HAP-1 (cell line): Measurements from ENCODE around the gene SNED1.
A peak's percentile ranks its signal among the peaks of the same experiment; 100 is the strongest.
"Not testable (repeated sequence)": the region's sequence is repeated elsewhere in the genome, so short reads cannot be mapped to it uniquely, and the experiment has no call there.

Source experiments
- DNase-seq, 2 experiments: peaks; one replicate each; pipeline ENCODE4 v3.0.0-alpha.2; 2016 to 2020; ENCODE audit warnings: low spot score in 2 of 2
- H3K27me3 ChIP-seq: fragments of 250-450 bp; sonication (Bioruptor Pico); 2 replicates; pipeline ENCODE4 v1.5.1; 2020; ENCODE audit warnings: low read depth, mild to moderate bottlenecking, moderate library complexity
- H3K36me3 ChIP-seq: fragments of 250-450 bp; sonication (Bioruptor Pico); replicated peaks from 2 replicates; pipeline ENCODE4 v1.5.1; 2020; ENCODE audit warnings: mild to moderate bottlenecking
- H3K4me1 ChIP-seq: fragments of 250-450 bp; sonication (Bioruptor Pico); 2 replicates; pipeline ENCODE4 v1.5.1; 2020; ENCODE audit warnings: mild to moderate bottlenecking
- H3K4me3 ChIP-seq: fragments of 250-450 bp; sonication (Bioruptor Pico); 2 replicates; pipeline ENCODE4 v1.5.1; 2020; ENCODE audit warnings: mild to moderate bottlenecking, moderate library complexity
- H3K9me3 ChIP-seq: fragments of 250-450 bp; sonication (Bioruptor Pico); 2 replicates; pipeline ENCODE4 v1.5.1; 2020; ENCODE audit warnings: mild to moderate bottlenecking, moderate library complexity
- in situ Hi-C: fragments of 300-500 bp; cut with MboI; formaldehyde crosslinking; loops from 3 replicates; pipeline ENCODE4 v1.14.3; 2020; ENCODE audit warnings: low sequenced_read_pairs, inconsistent platforms, mixed read lengths

Gene SNED1

DNA sequence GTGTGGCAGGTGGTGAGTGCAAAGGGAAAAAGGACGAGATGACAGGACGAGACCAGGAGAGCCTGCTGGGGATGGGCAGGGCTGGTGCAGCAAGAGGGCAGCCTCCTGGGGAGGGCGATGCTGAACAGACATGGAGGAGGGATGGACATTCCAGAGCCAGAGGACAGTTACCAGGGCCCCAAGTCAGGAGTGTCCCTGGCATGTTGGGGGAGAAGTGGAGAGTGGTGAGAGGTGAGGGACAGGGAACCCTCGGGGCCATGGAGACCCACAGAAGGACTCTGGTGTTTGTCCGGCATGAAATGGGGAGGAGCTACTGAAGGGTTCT is 84.6 kb downstream of the SNED1 start:
- in situ Hi-C loops = no loop called here
- Histone ChIP-seq H3K36me3 (peaks cover 11% of the 10 kb centered on the region), H3K9me3 (no peaks in the 10 kb centered on the region), H3K27me3 (no peaks in the 10 kb centered on the region), H3K4me1 (no peaks in the 10 kb centered on the region), H3K4me3 (no peak overlapping the region)
- no peak for DNase-seq

DNA sequence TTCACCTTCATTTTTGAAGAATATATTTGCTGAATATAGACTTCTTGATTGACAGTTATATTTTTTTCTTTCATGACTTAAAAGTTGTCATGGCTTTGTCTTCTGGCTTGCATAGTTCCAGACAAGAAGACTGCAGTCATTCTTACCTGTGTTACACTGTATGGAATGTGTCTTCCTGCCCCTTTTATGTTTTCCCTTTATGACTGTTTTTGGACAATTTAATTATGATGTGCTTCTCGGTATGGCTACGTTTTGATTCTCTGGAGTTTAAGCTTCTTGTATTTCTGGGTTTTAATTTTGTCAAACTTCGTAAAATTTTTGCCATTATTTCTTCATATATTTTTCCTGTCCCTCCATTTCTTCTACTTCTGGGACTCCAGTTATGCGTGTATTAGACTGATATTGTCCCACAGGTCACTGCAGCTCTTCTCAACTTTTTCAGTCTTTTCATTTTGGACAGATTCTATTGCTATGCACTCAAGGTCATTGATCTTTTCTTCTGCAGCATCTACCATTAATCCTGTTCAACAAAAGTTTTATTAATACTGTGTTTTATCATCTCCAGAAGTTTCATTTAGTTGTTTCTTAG is 86.5 kb downstream of the SNED1 start:
- Histone ChIP-seq H3K4me1 (no peaks in the 10 kb centered on the region), H3K9me3 (no peaks in the 10 kb centered on the region), H3K4me3 (no peak overlapping the region), H3K27me3 (no peaks in the 10 kb centered on the region), H3K36me3 (peaks cover 28% of the 10 kb centered on the region)
- in situ Hi-C loops = no loop called here
- DNase-seq = no peak

DNA sequence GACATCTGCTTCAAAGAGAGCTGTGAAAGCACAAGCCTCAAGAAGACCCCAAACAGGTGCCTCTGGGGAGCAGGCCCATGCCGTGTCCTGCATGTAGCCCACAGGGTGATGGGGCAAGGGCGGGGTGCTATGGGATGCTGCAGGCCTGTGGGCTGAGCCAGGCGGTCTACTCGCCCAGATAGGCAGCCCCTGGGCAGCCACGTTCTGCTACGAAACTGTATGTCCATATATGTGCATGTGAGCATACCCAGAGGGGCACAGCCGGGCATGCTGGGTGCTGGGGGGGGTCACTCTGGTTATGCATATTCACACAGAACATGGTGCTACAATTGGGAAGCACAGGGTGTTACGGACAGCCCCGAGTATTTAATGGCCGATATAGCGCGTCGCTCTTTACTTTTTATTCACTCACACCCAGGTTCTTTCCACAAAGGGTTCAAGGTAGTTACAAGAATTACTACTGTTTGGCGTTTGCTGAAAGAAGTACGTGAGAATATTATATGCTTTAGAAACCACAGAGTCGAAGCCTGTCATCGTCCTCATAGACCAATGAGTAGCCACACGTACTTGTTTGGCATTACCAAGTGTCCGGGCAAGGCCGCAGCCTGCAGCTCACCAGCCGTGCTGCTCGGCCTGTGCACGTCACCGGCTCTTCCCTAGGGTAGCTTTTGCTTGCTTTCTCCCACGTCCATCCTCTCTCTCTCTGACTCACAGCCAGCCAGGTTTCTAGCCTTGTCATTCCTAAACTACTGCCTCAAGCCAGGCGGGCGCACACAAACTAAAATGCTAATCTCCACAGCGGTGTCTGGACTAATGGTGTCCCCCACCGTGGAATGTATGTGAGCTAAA is 89.2 kb downstream of the SNED1 start:
- no peak overlapping the region for H3K4me3 ChIP-seq
- peaks cover 47% of the 10 kb centered on the region for H3K36me3 ChIP-seq
- H3K4me1 ChIP-seq = no peaks in the 10 kb centered on the region
- in situ Hi-C loops = no loop called here
- no peaks in the 10 kb centered on the region for H3K27me3 ChIP-seq
- no peak for DNase-seq
- H3K9me3 ChIP-seq = no peaks in the 10 kb centered on the region

DNA sequence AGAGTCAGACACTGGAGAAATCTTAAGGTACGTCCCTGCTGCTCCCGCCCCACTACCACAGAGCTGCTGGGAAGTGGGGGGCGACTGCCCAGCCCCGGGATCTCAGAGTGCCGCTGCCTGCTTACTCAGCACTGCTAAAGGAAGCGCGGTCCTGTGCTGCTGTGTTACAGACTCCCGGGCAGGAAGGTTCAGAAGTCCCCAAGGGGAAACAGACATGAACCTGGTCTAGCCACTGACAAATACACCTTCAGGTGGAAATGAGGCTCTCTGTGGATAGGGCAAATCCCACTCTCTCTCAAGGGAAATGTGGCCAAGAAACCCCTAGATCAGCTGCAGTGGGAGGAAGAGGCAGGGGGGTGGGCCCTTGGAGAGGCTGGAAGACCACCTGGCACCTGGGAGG is 90.0 kb downstream of the SNED1 start:
- DNase-seq = no peak
- Histone ChIP-seq H3K9me3 (no peaks in the 10 kb centered on the region), H3K27me3 (no peaks in the 10 kb centered on the region), H3K4me3 (no peak overlapping the region), H3K4me1 (no peaks in the 10 kb centered on the region), H3K36me3 (peaks cover 52% of the 10 kb centered on the region)
- in situ Hi-C loops = no loop called here

DNA sequence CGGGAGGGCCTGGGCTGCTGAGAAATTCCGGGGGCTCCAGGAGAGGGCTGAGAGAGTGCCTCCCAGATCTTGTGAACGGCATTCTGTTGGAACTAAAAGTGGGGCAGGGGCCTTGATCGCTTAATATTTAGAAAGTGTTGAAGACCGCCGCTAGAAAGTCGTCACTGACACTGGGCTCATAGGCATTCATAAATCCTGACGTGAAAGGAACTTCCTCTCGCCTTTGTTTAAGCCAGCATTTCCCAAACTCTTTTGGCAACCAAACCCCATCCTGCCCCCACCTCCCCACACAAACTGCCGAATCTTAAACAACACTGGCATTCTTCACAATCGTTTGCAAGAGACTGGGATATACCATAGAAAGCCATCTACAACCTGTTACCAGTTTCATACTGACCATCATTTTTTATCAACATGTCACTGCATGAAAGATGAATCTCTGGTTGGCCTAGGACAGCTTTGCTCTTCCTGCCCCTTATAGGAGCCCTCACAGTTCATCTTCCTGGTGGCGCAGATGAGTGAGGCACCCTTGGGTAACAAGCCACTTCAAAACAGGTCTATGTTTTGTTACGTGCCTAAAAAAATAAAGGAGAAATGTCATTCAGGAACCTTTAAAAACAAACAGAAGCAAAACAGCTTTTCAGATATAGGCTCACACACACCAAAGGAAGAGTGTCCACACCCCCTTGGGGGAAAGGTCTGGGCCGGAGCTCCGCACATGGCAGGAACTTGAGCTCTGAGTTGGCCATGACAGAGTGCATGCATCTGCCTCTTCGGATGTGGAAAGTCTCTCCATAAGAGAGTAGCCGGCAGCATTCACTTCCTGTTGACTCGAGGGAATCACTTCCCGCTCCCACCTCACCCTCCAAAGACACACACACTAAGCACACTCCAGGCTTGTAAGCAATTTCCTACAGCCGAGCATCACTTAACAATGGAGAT is 90.6 kb downstream of the SNED1 start:
- Histone ChIP-seq H3K36me3 (peaks cover 58% of the 10 kb centered on the region), H3K4me1 (no peaks in the 10 kb centered on the region), H3K4me3 (no peak overlapping the region), H3K27me3 (no peaks in the 10 kb centered on the region), H3K9me3 (no peaks in the 10 kb centered on the region)
- DNase-seq = no peak
- in situ Hi-C loops = no loop called here

DNA sequence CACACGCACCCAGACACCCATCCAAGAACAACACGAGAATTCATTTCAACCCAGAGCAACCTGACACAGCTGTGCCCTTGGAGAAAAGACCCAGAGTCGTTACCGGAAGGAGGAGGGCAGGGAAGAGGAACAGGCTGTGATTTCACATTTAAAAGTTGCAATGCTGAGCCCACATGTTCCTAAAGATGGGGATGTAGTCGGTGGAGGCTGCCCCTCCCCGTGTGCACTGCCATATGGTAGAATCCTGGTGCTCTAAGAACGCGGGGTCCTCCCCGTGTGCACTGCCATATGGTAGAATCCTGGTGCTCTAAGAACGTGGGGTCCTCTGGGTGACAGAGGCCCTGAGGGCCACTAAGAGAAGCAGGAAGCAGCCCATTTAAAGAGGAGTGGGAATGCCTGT is 92.8 kb downstream of the SNED1 start:
- in situ Hi-C loops = no loop called here

DNA sequence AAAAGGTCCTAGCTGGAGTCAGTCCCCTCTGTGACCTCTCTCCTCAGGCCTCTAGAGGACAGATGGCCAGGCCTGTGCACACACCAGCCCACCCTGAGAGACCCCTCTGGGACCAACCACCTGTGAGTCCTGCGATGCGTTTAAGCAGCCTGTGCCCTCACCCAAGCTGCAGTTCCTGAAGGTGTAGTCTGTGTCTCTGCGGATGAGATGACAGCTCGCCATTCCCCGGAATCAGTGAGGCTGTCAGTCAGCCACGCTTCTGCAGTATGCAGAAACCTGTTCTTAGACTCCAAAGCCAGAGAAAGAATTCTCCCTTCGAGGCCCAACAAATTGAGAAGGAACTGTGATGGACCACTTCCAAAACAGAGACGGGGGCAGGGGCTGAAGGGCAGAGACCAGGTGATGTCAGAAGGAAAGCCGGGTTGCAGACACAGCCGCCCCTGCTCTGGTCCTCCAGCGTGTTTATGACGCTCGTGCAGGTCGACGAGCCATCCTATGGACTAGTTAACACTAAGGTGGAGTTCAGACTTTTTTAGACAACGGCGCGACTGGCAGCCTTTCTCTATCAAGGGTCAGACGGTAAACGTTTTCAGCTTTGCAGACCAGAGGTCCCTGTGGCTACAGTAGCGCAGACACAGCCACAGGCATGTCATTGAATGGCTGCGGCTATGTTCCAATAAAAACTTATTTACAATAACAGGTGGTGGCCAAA is 93.5 kb downstream of the SNED1 start:
- in situ Hi-C loops = no loop called here
- H3K4me1 ChIP-seq = no peaks in the 10 kb centered on the region
- no peaks in the 10 kb centered on the region for H3K9me3 ChIP-seq
- no peaks in the 10 kb centered on the region for H3K27me3 ChIP-seq
- DNase-seq = no peak
- no peak overlapping the region for H3K4me3 ChIP-seq
- H3K36me3 ChIP-seq = peaks cover 76% of the 10 kb centered on the region

More for the DNA sequence above, 92.8 kb downstream of the SNED1 start:
- Histone ChIP-seq H3K4me1 (no peaks in the 10 kb centered on the region), H3K4me3 (no peak overlapping the region), H3K36me3 (peaks cover 76% of the 10 kb centered on the region), H3K27me3 (no peaks in the 10 kb centered on the region), H3K9me3 (no peaks in the 10 kb centered on the region)
- no peak for DNase-seq

DNA sequence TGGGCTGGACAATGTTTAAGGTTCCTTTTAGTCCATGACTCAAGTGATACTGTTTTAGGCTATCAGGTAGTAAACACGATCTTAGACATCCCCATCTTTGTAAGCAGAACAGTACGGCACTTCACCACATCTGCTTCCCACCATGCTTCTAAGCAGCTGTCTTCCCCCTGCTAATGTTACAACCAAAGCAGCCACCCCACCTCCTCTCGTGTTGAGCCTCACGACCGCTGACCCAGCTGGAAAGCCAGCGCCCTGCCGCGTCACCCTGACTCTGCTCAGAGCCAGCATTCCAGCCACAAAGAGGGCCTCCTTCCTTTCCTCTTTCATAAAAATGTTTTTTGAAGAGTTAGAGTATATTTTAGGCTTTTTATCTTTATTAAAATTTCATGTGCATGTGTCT is 94.3 kb downstream of the SNED1 start:
- Histone ChIP-seq H3K36me3 (peaks cover 81% of the 10 kb centered on the region), H3K9me3 (no peaks in the 10 kb centered on the region), H3K4me3 (no peak overlapping the region), H3K4me1 (no peaks in the 10 kb centered on the region), H3K27me3 (no peaks in the 10 kb centered on the region)
- in situ Hi-C loops = no loop called here
- no peak for DNase-seq

DNA sequence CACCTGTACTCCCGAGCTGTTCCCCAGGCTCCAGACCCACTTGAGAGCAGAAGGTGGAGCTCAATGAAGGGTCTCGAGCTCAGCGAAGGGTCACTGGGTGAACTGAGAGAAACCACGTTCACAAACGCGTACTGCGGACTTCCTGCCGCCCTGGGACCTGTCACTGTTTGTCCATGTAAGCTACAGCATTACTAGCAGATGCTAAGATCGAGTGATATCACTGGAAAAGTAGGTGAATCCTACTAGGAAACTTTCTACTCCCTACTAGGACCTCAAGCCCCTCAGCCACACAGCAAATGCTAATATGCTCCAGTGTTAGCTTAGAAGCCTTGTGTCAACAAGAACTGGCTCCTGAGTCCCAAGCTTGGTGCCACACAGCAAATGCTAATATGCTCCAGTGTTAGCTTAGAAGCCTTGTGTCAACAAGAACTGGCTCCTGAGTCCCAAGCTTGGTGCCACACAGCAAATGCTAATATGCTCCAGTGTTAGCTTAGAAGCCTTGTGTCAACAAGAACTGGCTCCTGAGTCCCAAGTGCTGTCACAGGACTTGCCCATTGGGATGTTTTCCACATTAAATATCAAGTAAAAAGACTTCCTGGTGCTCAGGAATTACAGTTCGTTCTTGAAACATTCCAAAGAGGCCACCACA is 94.8 kb downstream of the SNED1 start:
- H3K27me3 ChIP-seq, DNase-seq, H3K9me3 ChIP-seq, H3K4me3 ChIP-seq, in situ Hi-C loops, H3K4me1 ChIP-seq: not testable (repeated sequence)
- peaks cover 83% of the 10 kb centered on the region for H3K36me3 ChIP-seq

DNA sequence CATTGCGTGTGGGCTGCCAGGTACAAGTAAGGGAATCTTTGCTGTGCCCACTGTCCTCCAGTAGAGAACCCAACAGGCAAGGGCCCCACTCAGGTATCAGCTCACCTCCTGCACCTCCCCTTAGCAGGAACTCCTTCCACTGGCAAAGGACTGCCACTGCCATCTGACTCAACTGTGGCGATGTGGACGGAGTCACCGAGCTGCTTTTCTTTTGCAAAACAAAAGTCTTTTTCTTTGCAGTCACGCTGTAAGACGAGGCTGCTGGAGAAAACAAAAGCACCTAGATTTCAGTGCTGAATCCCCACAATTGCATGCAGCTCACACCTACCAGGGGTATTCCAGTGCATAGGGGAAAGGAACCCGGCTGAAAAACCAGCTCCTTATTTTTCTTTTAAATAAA is 95.8 kb downstream of the SNED1 start:
- Histone ChIP-seq H3K4me1 (no peaks in the 10 kb centered on the region), H3K9me3 (no peaks in the 10 kb centered on the region), H3K36me3 (peaks cover 80% of the 10 kb centered on the region), H3K27me3 (no peaks in the 10 kb centered on the region), H3K4me3 (no peak overlapping the region)
- in situ Hi-C loops = no loop called here
- DNase-seq = peak in 1 of 2 experiments; percentile 20

DNA sequence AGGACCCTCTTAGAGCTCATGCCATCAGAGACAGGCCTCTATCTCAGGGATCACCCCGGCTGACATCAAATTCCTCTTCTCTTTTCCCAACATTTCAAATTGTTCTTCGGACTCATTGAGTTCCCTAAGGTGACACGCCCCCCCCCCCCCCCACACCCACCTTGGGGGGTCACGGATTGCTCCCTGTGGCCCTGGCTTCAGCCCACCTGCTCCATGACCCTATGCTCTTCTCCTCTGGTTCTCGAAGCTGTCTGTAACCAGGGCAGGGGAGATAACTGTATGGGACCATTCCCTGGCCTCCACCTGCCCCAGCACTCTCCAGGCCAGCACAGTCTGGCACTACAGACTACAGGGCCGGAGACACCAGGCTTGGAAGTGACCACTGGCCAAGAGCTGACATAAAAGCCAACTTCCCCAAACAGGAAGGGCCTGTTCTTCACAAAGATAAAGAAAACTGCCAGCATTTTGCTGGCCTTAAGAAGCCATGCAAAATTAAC is 96.6 kb downstream of the SNED1 start:
- Histone ChIP-seq H3K9me3 (no peaks in the 10 kb centered on the region), H3K27me3 (no peaks in the 10 kb centered on the region), H3K4me1 (no peaks in the 10 kb centered on the region), H3K36me3 (peaks cover 79% of the 10 kb centered on the region), H3K4me3 (no peak overlapping the region)
- in situ Hi-C loops = no loop called here
- no peak for DNase-seq

DNA sequence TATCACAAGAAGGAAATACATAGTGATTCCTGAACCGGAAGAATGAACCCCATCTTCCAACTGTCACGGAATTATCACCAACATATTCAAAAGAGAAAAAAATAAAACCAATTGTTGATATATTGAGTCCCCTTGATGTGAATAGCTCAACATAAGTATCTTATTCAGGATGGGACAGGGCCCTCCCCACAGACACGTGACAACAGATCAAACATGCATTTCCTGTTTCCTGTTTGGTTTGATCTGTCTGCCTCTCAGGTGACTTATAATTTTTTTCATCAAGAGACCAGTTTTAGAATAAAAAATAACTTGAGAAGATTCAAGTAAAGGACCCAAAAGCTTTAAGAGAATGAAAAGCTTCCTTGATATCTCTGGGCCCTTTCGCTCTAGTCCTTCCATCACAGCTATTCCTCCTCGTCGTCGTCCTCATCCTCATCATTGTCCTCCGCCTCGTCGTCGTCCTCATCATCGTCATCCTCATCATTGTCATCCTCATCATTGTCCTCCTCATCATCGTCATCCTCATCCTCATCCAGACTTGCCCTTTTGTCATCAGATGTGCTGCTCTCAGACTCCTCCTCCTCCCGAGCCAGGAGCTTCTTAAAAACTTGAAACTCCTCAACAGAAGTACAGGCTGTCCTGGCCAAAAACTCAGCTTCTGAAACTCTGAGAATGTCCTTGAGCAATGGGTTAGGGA is 97.3 kb downstream of the SNED1 start:
- Histone ChIP-seq H3K27me3 (no peaks in the 10 kb centered on the region), H3K9me3 (no peaks in the 10 kb centered on the region), H3K36me3 (peaks cover 74% of the 10 kb centered on the region), H3K4me3 (no peak overlapping the region), H3K4me1 (0 out of 2 replicates have a peak, but pooled peaks cover under 1% of the 10 kb centered on the region)
- DNase-seq = no peak
- in situ Hi-C loops = no loop called here
